ENCODE measurements around the gene MYMX. TPM values are rescaled to one million over a fixed set of nuclear protein-coding genes. Genes with fewer than 3 reads are reported as not detected.

MYMX gene
- total and polyA plus RNA-seq, 2 donors from 2014 or later: 1.1 to 2.2 TPM

- no peak for TF ChIP-seq CTCF (IDR thresholded peaks at IDR 0.05; ENCODE audit: borderline replicate concordance, extremely low read depth, insufficient read depth)
- no peak for DNase-seq
These were observed 41.1 kb downstream of the MYMX start for GRCh38 chr6:44257753-44258324.

GRCh38 chr6:44258325-44258863 is 41.7 kb downstream of the MYMX start:
- no peak for FAIRE-seq
- DNase-seq: no peak
- H3K27me3 ChIP-seq (ENCODE audit: control insufficient read depth, insufficient read depth, low read length): no peaks in the 10 kb centered on the region
- peaks cover 0 to 24% (median 8%) of the 10 kb centered on the region in 3 donors for H3K4me1 ChIP-seq (ENCODE audit: control insufficient read depth in 2 of 3, insufficient read depth in 2 of 3, low read depth in 1 of 3, low read length in 3 of 3)
- peaks cover 0 to 17% (median 10%) of the 10 kb centered on the region in 3 donors for H3K36me3 ChIP-seq (ENCODE audit: control insufficient read depth in 2 of 3, insufficient read depth in 3 of 3, low read length in 3 of 3)
- no peaks in the 10 kb centered on the region for H3K9me3 ChIP-seq (ENCODE audit: control insufficient read depth in 2 of 3, insufficient read depth in 1 of 3, low read length in 3 of 3)
- no peak for TF ChIP-seq CTCF (IDR thresholded peaks at IDR 0.05; ENCODE audit: borderline replicate concordance, extremely low read depth, insufficient read depth)
- intact Hi-C loops (cut with DNase I): no loop called here
- H3K4me3 ChIP-seq (ENCODE audit: low read length in 3 of 3): no peak overlapping the region
- no peak overlapping the region for H3K9ac ChIP-seq (ENCODE audit: low read length in 3 of 3)
- H3K27ac ChIP-seq (ENCODE audit: low read depth in 2 of 2, low read length in 2 of 2): no peak overlapping the region

More at GRCh38 chr6:44257753-44258324, 41.1 kb downstream of the MYMX start:
- peak overlapping the region; percentile 25 to 79 for H3K27ac ChIP-seq (ENCODE audit: low read depth in 2 of 2, low read length in 2 of 2)
- intact Hi-C loops (cut with DNase I): no loop called here
- no peaks in the 10 kb centered on the region for H3K9me3 ChIP-seq (ENCODE audit: control insufficient read depth in 2 of 3, insufficient read depth in 1 of 3, low read length in 3 of 3)
- H3K27me3 ChIP-seq (ENCODE audit: control insufficient read depth, insufficient read depth, low read length): no peaks in the 10 kb centered on the region
- peak overlapping the region in 2 of 3 donors; percentile 69 to 83 for H3K9ac ChIP-seq (ENCODE audit: low read length in 3 of 3)
- H3K4me1 ChIP-seq (ENCODE audit: control insufficient read depth in 2 of 3, insufficient read depth in 2 of 3, low read depth in 1 of 3, low read length in 3 of 3): peaks cover 0 to 19% (median 3%) of the 10 kb centered on the region in 3 donors
- FAIRE-seq: no peak
- H3K4me3 ChIP-seq (ENCODE audit: low read length in 3 of 3): peak overlapping the region; percentile 25 to 71 (median 65)
- peaks cover 0 to 22% (median 16%) of the 10 kb centered on the region in 3 donors for H3K36me3 ChIP-seq (ENCODE audit: control insufficient read depth in 2 of 3, insufficient read depth in 3 of 3, low read length in 3 of 3)

GRCh38 chr6:44258921-44259320 is 42.2 kb downstream of the MYMX start:
- Histone ChIP-seq H3K4me1 (ENCODE audit: control insufficient read depth in 2 of 3, insufficient read depth in 2 of 3, low read depth in 1 of 3, low read length in 3 of 3) (peaks cover 0 to 29% (median 13%) of the 10 kb centered on the region in 3 donors), H3K9me3 (ENCODE audit: control insufficient read depth in 2 of 3, insufficient read depth in 1 of 3, low read length in 3 of 3) (no peaks in the 10 kb centered on the region), H3K36me3 (ENCODE audit: control insufficient read depth in 2 of 3, insufficient read depth in 3 of 3, low read length in 3 of 3) (peaks cover 0 to 13% (median 10%) of the 10 kb centered on the region in 3 donors), H3K27me3 (ENCODE audit: control insufficient read depth, insufficient read depth, low read length) (no peaks in the 10 kb centered on the region), H3K4me3 (ENCODE audit: low read length in 3 of 3) (no peak overlapping the region), H3K27ac (ENCODE audit: low read depth in 2 of 2, low read length in 2 of 2) (no peak overlapping the region), H3K9ac (ENCODE audit: low read length in 3 of 3) (no peak overlapping the region)
- DNase-seq: no peak
- intact Hi-C loops (cut with DNase I): no loop called here
- TF ChIP-seq CTCF (IDR thresholded peaks at IDR 0.05; ENCODE audit: borderline replicate concordance, extremely low read depth, insufficient read depth): no peak
- no peak for FAIRE-seq

Data from kidney (tissue), 14 donors.